ENCODE measurements around the gene ZNG1F. TPM values are rescaled to one million over a fixed set of nuclear protein-coding genes. Genes with fewer than 3 reads are reported as not detected.

The ZNG1F gene
- total and polyA plus RNA-seq, 2 of the 13 experiments (the other 11 are each of a cell fraction or from before 2014, with no cell fraction given), result 12.7 to 20.9 TPM

DNA sequence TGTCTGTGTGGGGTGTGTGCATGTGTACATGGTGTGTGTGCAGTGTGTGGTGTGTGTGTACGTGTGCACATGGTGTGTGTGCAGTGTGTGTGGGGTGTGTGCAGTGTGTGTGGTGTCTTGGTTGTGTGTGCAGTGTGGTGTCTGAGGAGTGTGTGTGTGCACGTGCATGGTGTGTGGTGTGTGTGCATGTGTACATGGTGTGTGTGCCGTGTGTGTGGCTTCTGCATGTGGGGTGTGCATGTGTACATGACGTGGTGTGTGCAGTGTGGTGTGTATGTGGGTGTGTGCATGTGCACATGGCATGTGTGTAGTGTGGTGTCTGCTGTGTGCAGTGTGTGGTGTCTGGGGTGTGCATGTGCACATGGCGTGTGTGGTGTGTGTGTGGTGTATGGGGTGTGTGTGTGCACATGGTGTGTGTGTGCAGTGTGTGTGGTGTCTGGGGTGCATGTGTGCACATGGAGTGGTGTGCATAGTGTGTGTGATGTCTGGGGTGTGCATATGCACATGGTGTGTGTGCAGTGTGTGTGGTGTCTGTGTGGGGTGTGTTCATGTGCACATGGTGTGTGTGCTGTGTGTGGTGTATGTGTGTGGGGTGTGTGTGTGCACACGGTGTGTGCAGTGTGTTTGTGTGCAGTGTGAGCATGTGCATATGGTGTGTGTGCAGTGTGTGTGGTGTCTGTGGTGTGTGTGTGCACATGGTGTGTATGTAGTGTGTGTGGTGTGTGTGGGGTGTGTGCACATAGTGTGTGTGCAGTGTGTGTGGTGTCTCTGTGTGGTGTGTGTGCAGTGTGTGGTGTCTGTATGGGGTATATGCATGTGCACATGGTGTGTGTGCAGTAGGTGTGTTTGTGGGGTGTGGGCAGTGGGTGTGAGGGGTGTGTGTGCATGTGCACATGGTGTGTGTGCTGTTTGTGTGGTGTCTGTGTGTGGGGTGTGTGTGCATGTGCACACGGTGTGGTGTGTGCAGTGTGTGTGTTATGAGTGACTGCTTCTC, 40.6 kb upstream of the ZNG1F start (continued):
- TF ChIP-seq, protein P1, sequence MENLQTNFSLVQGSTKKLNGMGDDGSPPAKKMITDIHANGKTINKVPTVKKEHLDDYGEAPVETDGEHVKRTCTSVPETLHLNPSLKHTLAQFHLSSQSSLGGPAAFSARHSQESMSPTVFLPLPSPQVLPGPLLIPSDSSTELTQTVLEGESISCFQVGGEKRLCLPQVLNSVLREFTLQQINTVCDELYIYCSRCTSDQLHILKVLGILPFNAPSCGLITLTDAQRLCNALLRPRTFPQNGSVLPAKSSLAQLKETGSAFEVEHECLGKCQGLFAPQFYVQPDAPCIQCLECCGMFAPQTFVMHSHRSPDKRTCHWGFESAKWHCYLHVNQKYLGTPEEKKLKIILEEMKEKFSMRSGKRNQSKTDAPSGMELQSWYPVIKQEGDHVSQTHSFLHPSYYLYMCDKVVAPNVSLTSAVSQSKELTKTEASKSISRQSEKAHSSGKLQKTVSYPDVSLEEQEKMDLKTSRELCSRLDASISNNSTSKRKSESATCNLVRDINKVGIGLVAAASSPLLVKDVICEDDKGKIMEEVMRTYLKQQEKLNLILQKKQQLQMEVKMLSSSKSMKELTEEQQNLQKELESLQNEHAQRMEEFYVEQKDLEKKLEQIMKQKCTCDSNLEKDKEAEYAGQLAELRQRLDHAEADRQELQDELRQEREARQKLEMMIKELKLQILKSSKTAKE (CRISPR knock-in tag; IDR thresholded peaks at IDR 0.05; ENCODE audit: borderline replicate concordance), result 0 out of 2 replicates have a peak, but pooled peaks have one; percentile 45
- no peak for TF ChIP-seq SMAD9 (CRISPR knock-in tag; IDR thresholded peaks at IDR 0.05)
- no peak for TF ChIP-seq NR1H2 (CRISPR knock-in tag; IDR thresholded peaks at IDR 0.05; ENCODE audit: borderline replicate concordance, low read depth)
- TF ChIP-seq, protein P2, sequence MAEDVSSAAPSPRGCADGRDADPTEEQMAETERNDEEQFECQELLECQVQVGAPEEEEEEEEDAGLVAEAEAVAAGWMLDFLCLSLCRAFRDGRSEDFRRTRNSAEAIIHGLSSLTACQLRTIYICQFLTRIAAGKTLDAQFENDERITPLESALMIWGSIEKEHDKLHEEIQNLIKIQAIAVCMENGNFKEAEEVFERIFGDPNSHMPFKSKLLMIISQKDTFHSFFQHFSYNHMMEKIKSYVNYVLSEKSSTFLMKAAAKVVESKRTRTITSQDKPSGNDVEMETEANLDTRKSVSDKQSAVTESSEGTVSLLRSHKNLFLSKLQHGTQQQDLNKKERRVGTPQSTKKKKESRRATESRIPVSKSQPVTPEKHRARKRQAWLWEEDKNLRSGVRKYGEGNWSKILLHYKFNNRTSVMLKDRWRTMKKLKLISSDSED (CRISPR knock-in tag; IDR thresholded peaks at IDR 0.05), result no peak
- TF ChIP-seq HDAC1 (CRISPR knock-in tag; IDR thresholded peaks at IDR 0.05), result no peak
- TF ChIP-seq, protein P3, sequence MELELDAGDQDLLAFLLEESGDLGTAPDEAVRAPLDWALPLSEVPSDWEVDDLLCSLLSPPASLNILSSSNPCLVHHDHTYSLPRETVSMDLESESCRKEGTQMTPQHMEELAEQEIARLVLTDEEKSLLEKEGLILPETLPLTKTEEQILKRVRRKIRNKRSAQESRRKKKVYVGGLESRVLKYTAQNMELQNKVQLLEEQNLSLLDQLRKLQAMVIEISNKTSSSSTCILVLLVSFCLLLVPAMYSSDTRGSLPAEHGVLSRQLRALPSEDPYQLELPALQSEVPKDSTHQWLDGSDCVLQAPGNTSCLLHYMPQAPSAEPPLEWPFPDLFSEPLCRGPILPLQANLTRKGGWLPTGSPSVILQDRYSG (CRISPR knock-in tag; IDR thresholded peaks at IDR 0.05), result no peak
- TF ChIP-seq ARID2 (CRISPR knock-in tag; IDR thresholded peaks at IDR 0.05; ENCODE audit: borderline replicate concordance), result no peak
- peak; percentile 56 for TF ChIP-seq SOX6 (IDR thresholded peaks at IDR 0.05)
- TF ChIP-seq SOX6 (CRISPR knock-in tag; IDR thresholded peaks at IDR 0.05), result no peak
- TF ChIP-seq, protein P4, sequence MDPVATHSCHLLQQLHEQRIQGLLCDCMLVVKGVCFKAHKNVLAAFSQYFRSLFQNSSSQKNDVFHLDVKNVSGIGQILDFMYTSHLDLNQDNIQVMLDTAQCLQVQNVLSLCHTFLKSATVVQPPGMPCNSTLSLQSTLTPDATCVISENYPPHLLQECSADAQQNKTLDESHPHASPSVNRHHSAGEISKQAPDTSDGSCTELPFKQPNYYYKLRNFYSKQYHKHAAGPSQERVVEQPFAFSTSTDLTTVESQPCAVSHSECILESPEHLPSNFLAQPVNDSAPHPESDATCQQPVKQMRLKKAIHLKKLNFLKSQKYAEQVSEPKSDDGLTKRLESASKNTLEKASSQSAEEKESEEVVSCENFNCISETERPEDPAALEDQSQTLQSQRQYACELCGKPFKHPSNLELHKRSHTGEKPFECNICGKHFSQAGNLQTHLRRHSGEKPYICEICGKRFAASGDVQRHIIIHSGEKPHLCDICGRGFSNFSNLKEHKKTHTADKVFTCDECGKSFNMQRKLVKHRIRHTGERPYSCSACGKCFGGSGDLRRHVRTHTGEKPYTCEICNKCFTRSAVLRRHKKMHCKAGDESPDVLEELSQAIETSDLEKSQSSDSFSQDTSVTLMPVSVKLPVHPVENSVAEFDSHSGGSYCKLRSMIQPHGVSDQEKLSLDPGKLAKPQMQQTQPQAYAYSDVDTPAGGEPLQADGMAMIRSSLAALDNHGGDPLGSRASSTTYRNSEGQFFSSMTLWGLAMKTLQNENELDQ (CRISPR knock-in tag; IDR thresholded peaks at IDR 0.05; ENCODE audit: borderline replicate concordance), result no peak
- peak; percentile 53; the same call in 1 of the 2 replicates for TF ChIP-seq EED (CRISPR knock-in tag; IDR thresholded peaks at IDR 0.05)
- peak; percentile 53; the same call in 1 of the 2 replicates for TF ChIP-seq MAFG (CRISPR knock-in tag; IDR thresholded peaks at IDR 0.05)
- no peak for TF ChIP-seq ZNF225 (CRISPR knock-in tag; IDR thresholded peaks at IDR 0.05)
- no peak for TF ChIP-seq HDAC6 (IDR thresholded peaks at IDR 0.05; ENCODE audit: low read depth, low read length)
- no peak for TF ChIP-seq MATR3 (CRISPR knock-in tag; IDR thresholded peaks at IDR 0.05)
- TF ChIP-seq, protein P5, sequence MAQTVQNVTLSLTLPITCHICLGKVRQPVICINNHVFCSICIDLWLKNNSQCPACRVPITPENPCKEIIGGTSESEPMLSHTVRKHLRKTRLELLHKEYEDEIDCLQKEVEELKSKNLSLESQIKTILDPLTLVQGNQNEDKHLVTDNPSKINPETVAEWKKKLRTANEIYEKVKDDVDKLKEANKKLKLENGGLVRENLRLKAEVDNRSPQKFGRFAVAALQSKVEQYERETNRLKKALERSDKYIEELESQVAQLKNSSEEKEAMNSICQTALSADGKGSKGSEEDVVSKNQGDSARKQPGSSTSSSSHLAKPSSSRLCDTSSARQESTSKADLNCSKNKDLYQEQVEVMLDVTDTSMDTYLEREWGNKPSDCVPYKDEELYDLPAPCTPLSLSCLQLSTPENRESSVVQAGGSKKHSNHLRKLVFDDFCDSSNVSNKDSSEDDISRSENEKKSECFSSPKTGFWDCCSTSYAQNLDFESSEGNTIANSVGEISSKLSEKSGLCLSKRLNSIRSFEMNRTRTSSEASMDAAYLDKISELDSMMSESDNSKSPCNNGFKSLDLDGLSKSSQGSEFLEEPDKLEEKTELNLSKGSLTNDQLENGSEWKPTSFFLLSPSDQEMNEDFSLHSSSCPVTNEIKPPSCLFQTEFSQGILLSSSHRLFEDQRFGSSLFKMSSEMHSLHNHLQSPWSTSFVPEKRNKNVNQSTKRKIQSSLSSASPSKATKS (CRISPR knock-in tag; IDR thresholded peaks at IDR 0.05), result no peak

Data from HepG2 (cell line).